Measurements from ENCODE around the gene MUC22.

- peak; percentile 63 to 92 (median 78) for TF ChIP-seq CTCF (IDR thresholded peaks at IDR 0.05)
- no peak for TF ChIP-seq POLR2A (IDR thresholded peaks at IDR 0.05)
Observed at GRCh38 chr6:31079656-31080261, 69.5 kb downstream of the MUC22 start.
